B cell (primary cell): ENCODE measurements around the gene NAPG. TPM values are rescaled to one million over a fixed set of nuclear protein-coding genes. Genes with fewer than 3 reads are reported as not detected.
"Not testable (repeated sequence)": the region's sequence is repeated elsewhere in the genome, so short reads cannot be mapped to it uniquely, and the experiment has no call there.

Source experiments
- ATAC-seq: fragments of 200-7000 bp; cut with Tn5 transposase; one replicate; pipeline ENCODE4 v1.10.0; 2021; ENCODE audit warnings: low read depth, mild to moderate bottlenecking, moderate number of reproducible peaks, moderate library complexity
- CTCF ChIA-PET: fragments of 350-600 bp; sonication (Branson Sonifier 250); formaldehyde crosslinking; loops from one replicate; lab custom pipeline; 2021; ENCODE audit warnings: antibody characterized with exemption, inconsistent platforms; lab: Charles Lee
- POLR2A ChIA-PET: fragments of 350-600 bp; sonication (Branson Sonifier 250); formaldehyde crosslinking; loops from one replicate; lab custom pipeline; 2021; ENCODE audit warnings: antibody characterized with exemption; lab: Charles Lee
- DNase-seq: peaks from one replicate; pipeline ENCODE4 v3.0.0; 2013
- H2AFZ ChIP-seq: 2 replicates; pipeline ENCODE4 v1.6.1; 2012; ENCODE audit warnings: mild to moderate bottlenecking, low read depth, low read length; ENCODE audit not compliant: insufficient read depth, poor library complexity, severe bottlenecking
- H3K27ac ChIP-seq, 2 donors: 1 replicate in 1 of 2; 2 replicates in 1 of 2; pipeline ENCODE4 v1.5.1; 2012 to 2013; ENCODE audit warnings: low read length in 2 of 2, mild to moderate bottlenecking in 2 of 2, moderate library complexity in 1 of 2
- H3K27me3 ChIP-seq, 4 experiments: fragments of 200-600 bp in 1 of 4; sonication (generic) in 1 of 4; replicated peaks in 1 of 4; 1 replicate in 2 of 4; 2 replicates in 2 of 4; pipeline versions ENCODE4 v1.6.1 to v1.7.0; 2013 to 2016; ENCODE audit warnings: low read length in 3 of 4, mild to moderate bottlenecking in 2 of 4, mixed read lengths in 1 of 4, moderate library complexity in 1 of 4; ENCODE audit not compliant: insufficient read depth in 4 of 4, control insufficient read depth in 3 of 4; ENCODE audit errors: control extremely low read depth in 1 of 4
- H3K36me3 ChIP-seq, 2 experiments: replicated peaks in 1 of 2; 1 replicate in 1 of 2; 2 replicates in 1 of 2; pipeline versions ENCODE4 v1.6.1 to v1.7.1; 2013; ENCODE audit warnings: low read length in 1 of 2; ENCODE audit not compliant: insufficient read depth in 2 of 2, control insufficient read depth in 1 of 2; ENCODE audit errors: control extremely low read depth in 1 of 2, extremely low read depth in 1 of 2
- H3K4me1 ChIP-seq, 2 donors: fragments of 200-600 bp in 1 of 2; sonication (generic) in 1 of 2; 1 replicate in 1 of 2; 2 replicates in 1 of 2; pipeline versions ENCODE4 v1.5.1 to v1.6.1; 2013 to 2017; ENCODE audit warnings: low read length in 2 of 2; ENCODE audit not compliant: control insufficient read depth in 2 of 2, insufficient read depth in 2 of 2
- H3K4me2 ChIP-seq: replicated peaks from 2 replicates; pipeline ENCODE3; 2012; ENCODE audit warnings: mild to moderate bottlenecking, low read depth, low read length; ENCODE audit not compliant: poor library complexity, severe bottlenecking
- H3K4me3 ChIP-seq, 5 experiments: fragments of 200-600 bp in 1 of 5; sonication (generic) in 1 of 5; 1 replicate in 3 of 5; 2 replicates in 2 of 5; pipeline versions ENCODE4 v1.5.1 to v1.7.0; 2011 to 2016; ENCODE audit warnings: low read length in 4 of 5, mild to moderate bottlenecking in 4 of 5, low read depth in 2 of 5, control low read depth in 1 of 5, moderate library complexity in 1 of 5; ENCODE audit not compliant: insufficient read depth in 1 of 5; ENCODE audit errors: control extremely low read depth in 1 of 5, extremely low read depth in 1 of 5
- H3K79me2 ChIP-seq: fragments of 200-600 bp; sonication (generic); one replicate; pipeline ENCODE4 v1.6.0; 2016; ENCODE audit warnings: low read length; ENCODE audit not compliant: control insufficient read depth, insufficient read depth
- H3K9ac ChIP-seq: fragments of 200-600 bp; sonication (generic); 2 replicates; pipeline ENCODE4 v1.6.1; 2017; ENCODE audit warnings: mild to moderate bottlenecking, low read length, moderate library complexity
- H3K9me3 ChIP-seq, 3 donors: one replicate each; pipeline versions ENCODE4 v1.6.1 to v1.7.1; 2013; ENCODE audit warnings: low read length in 2 of 3; ENCODE audit not compliant: control insufficient read depth in 2 of 3, insufficient read depth in 1 of 3; ENCODE audit errors: control extremely low read depth in 1 of 3
- H4K20me1 ChIP-seq: 2 replicates; pipeline ENCODE4 v1.6.0; 2012; ENCODE audit warnings: mild to moderate bottlenecking, low read length; ENCODE audit not compliant: insufficient read depth, control insufficient read depth, poor library complexity, severe bottlenecking
- H3K27ac Mint-ChIP-seq: one replicate; pipeline ENCODE4 v1.8.0; 2021; ENCODE audit warnings: mixed read lengths
- H3K27me3 Mint-ChIP-seq: one replicate; pipeline ENCODE4 v1.8.0; 2021; ENCODE audit warnings: mixed read lengths
- H3K4me1 Mint-ChIP-seq: one replicate; pipeline ENCODE4 v1.8.0; 2021; ENCODE audit warnings: mixed read lengths
- H3K4me3 Mint-ChIP-seq: one replicate; pipeline ENCODE4 v1.8.0; 2021; ENCODE audit warnings: mixed read lengths
- H3K9me3 Mint-ChIP-seq: one replicate; pipeline ENCODE4 v1.8.0; 2022; ENCODE audit warnings: mixed read lengths; ENCODE audit not compliant: insufficient read depth
- CTCF ChIP-seq: fragments of 200-600 bp; IDR thresholded peaks from one replicate; pipeline ENCODE4 v1.8.0; 2022; ENCODE audit warnings: antibody characterized with exemption, mild to moderate bottlenecking
- EZH2 ChIP-seq: IDR thresholded peaks from 2 replicates; pipeline ENCODE4 v1.6.1; 2012; ENCODE audit warnings: borderline replicate concordance, low read depth, mild to moderate bottlenecking, moderate library complexity, low read length; ENCODE audit not compliant: insufficient read depth, poor library complexity, severe bottlenecking
- WGBS: methylation state at CpG from one replicate; pipeline ENCODE4 v1.1.5; 2013; ENCODE audit warnings: missing lambda C conversion rate; ENCODE audit not compliant: insufficient coverage; 5-methylcytosine and 5-hydroxymethylcytosine counted together
- intact Hi-C: fragments of 100-400 bp; cut with micrococcal nuclease; formaldehyde crosslinking; loops from one replicate; pipeline ENCODE4 v1.10.0; 2022
- polyA plus RNA-seq: library from polyadenylated mRNA; depleted of rRNA; stranded (reverse); fragments of >200 nt; gene quantifications from 2 replicates; pipeline ENCODE4 v1.2.3, GENCODE V29; 2012
- total RNA-seq, 2 donors: library from RNA; stranded (reverse); fragments of 120-200 nt in 1 of 2; gene quantifications; 1 replicate in 1 of 2; 2 replicates in 1 of 2; pipeline versions ENCODE4 v1.2.3 to v1.2.4, GENCODE V29; 2013 to 2022

Gene NAPG
- total and polyA plus RNA-seq, 2 donors (not counting 1 experiment from before 2014, with no cell fraction given): 9.4 to 31.8 TPM

GRCh38 chr18:10504723-10505122, 21.1 kb upstream of the NAPG start:
- Histone ChIP-seq H3K27me3 (peaks cover 0 to 3% (median 0%) of the 10 kb centered on the region in 4 experiments), H4K20me1 (no peaks in the 10 kb centered on the region), H3K9me3 (peaks cover 11 to 29% (median 22%) of the 10 kb centered on the region in 3 donors), H3K36me3 (no peaks in the 10 kb centered on the region), H3K4me1 (no peaks in the 10 kb centered on the region), H3K79me2 (no peaks in the 10 kb centered on the region), H3K27ac (no peak overlapping the region), H2AFZ (no peak overlapping the region), H3K4me2 (no peak overlapping the region), H3K4me3 (no peak overlapping the region), H3K9ac (no peak overlapping the region)
- Mint-ChIP-seq H3K27ac (no peak overlapping the region), H3K4me1 (no peaks in the 10 kb centered on the region), H3K9me3 (peaks cover 7% of the 10 kb centered on the region), H3K27me3 (peaks cover 11% of the 10 kb centered on the region), H3K4me3 (no peak overlapping the region)
- TF ChIP-seq EZH2 (no peak), CTCF (no peak)
- DNase-seq: no peak
- WGBS: no CpG with 5 or more reads among the region's 1 CpG
- intact Hi-C loops: no loop called here
- ATAC-seq: no peak
- ChIA-PET POLR2A (no interaction called here), CTCF (no interaction called here)

DNA sequence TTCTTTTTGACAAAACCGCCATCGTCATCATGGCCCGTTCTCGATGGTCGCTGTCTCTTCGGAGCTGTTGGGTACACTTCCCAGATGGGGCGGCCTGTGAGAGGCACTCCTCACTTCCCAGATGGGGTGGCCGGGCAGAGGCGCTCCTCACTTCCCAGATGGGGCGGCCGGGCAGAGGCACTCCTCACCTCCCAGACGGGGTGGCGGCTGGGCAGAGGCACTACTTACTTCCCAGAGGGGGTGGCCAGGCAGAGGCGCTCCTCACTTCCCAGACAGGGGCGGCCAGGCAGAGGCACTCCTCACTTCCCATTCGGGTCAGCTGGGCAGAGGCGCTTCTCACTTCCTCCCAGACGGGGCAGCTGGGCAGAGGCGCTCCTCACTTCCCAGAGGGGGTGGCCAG, 19.9 kb upstream of the NAPG start:
- H3K4me1 ChIP-seq, intact Hi-C loops, H4K20me1 ChIP-seq, H3K9ac ChIP-seq, H3K4me2 ChIP-seq, H3K4me3 Mint-ChIP-seq, H3K4me3 ChIP-seq, H2AFZ ChIP-seq, H3K27me3 ChIP-seq, H3K36me3 ChIP-seq, H3K27ac ChIP-seq, ATAC-seq, H3K27ac Mint-ChIP-seq, DNase-seq, CTCF ChIA-PET, H3K79me2 ChIP-seq, H3K9me3 Mint-ChIP-seq, H3K4me1 Mint-ChIP-seq, POLR2A ChIA-PET: not testable (repeated sequence)
- peaks cover 9 to 29% (median 22%) of the 10 kb centered on the region in 3 donors for H3K9me3 ChIP-seq
- 92% methylated on average over 15 of the region's 19 CpGs for WGBS
- peaks cover 14% of the 10 kb centered on the region for H3K27me3 Mint-ChIP-seq
